Ovary (tissue), 3 donors: Measurements from ENCODE around the gene PLCB4.

Experiments used
- CTCF ChIP-seq, 3 donors: fragments of 450-650 bp in 2 of 3; fragments of 200-600 bp in 1 of 3; IDR thresholded peaks; one replicate each; pipeline versions ENCODE4 v1.5.1 to v1.8.0; 2016 to 2022; ENCODE audit warnings: antibody characterized with exemption in 3 of 3, mild to moderate bottlenecking in 1 of 3
- POLR2A ChIP-seq: fragments of 450-650 bp; IDR thresholded peaks from one replicate; pipeline ENCODE4 v1.6.1; 2017; ENCODE audit warnings: antibody characterized with exemption, mild to moderate bottlenecking, moderate library complexity
- donor health status: DM: no; HTN: no; CAD: no.

DNA sequence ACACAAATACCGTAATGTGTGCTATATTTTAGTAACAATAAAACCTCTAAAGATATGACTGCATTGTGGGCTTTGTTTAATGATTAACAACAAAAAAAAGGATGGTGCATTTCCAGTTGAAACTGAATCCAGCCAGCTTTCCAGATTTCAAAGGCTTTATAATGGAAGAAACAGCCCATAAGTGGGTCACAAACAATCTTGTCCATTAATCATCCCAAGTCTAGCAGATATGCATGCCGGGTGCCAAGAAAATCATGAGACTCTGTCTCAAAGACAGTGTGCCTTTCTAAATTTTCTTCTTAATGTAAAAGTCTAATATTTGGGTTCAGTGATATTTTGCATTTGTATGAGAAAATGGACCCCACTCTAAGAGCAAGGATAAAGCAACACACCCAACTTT lies 424.9 kb downstream of the PLCB4 start:
- no peak for TF ChIP-seq CTCF (IDR thresholded peaks at IDR 0.05)
- no peak for TF ChIP-seq POLR2A
